Sigmoid colon (tissue), 4 donors: ENCODE results near the gene ZNF280B.

Source experiments
- POLR2A ChIP-seq, 2 donors: fragments of 450-650 bp; IDR thresholded peaks; one replicate each; pipeline ENCODE4 v1.6.1; 2016; ENCODE audit warnings: antibody characterized with exemption in 2 of 2, mild to moderate bottlenecking in 2 of 2, moderate library complexity in 2 of 2
- POLR2AphosphoS5 ChIP-seq, 4 donors: sonication (generic); formaldehyde crosslinking; IDR thresholded peaks; one replicate each; pipeline ENCODE4 v1.6.1; 2017; ENCODE audit warnings: antibody characterized with exemption in 4 of 4
- TF ChIP-seq, protein P1 (sequence below), 4 experiments: fragments of 450-650 bp in 3 of 4; fragments of 200-600 bp in 1 of 4; IDR thresholded peaks; one replicate each; pipeline ENCODE4 v1.5.1; 2016 to 2019; ENCODE audit warnings: antibody characterized with exemption in 4 of 4, mild to moderate bottlenecking in 3 of 4, moderate library complexity in 2 of 4

DNA sequence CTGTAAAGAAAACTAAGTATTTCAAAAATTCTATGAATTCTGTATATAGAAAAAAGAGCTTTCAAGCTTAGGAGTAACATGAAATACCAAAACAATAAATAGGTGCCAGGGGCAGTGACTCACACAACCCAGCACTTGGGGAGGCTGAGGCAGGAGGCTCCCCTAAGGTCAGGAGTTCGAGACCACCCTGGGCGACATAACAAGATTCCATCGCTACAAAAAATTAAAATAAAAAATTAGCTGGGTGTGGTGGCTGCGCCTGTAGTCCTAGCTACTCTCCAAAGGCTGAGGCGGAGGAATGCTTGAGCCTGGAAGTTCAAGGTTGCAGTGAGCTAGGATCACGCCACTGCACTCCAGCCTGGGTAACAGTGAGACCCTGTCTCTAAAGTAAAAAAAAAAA is 21.5 kb downstream of the ZNF280B start:
- no peak for TF ChIP-seq POLR2AphosphoS5 (IDR thresholded peaks at IDR 0.05)
- TF ChIP-seq, protein P1, sequence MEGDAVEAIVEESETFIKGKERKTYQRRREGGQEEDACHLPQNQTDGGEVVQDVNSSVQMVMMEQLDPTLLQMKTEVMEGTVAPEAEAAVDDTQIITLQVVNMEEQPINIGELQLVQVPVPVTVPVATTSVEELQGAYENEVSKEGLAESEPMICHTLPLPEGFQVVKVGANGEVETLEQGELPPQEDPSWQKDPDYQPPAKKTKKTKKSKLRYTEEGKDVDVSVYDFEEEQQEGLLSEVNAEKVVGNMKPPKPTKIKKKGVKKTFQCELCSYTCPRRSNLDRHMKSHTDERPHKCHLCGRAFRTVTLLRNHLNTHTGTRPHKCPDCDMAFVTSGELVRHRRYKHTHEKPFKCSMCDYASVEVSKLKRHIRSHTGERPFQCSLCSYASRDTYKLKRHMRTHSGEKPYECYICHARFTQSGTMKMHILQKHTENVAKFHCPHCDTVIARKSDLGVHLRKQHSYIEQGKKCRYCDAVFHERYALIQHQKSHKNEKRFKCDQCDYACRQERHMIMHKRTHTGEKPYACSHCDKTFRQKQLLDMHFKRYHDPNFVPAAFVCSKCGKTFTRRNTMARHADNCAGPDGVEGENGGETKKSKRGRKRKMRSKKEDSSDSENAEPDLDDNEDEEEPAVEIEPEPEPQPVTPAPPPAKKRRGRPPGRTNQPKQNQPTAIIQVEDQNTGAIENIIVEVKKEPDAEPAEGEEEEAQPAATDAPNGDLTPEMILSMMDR (IDR thresholded peaks at IDR 0.05), result no peak
- no peak for TF ChIP-seq POLR2A (IDR thresholded peaks at IDR 0.05)
